ENCODE measurements around the gene ATP8B4. TPM values are rescaled to one million over a fixed set of nuclear protein-coding genes. Genes with fewer than 3 reads are reported as not detected.
"Not testable (repeated sequence)": the region's sequence is repeated elsewhere in the genome, so short reads cannot be mapped to it uniquely, and the experiment has no call there.

The ATP8B4 gene
- polyA plus RNA-seq, 1 donor = 4.4 TPM

- 80% methylated on average over 1 of the region's 4 CpGs for WGBS (ENCODE audit: insufficient coverage, low lambda C conversion rate)
- H3K4me1 ChIP-seq (ENCODE audit: control insufficient read depth, insufficient read depth, low read length) = no peaks in the 10 kb centered on the region
- H3K4me3 ChIP-seq (ENCODE audit: low read length) = no peak overlapping the region
- H3K27me3 ChIP-seq (ENCODE audit: control insufficient read depth, insufficient read depth, low read length) = no peaks in the 10 kb centered on the region
- H3K9me3 ChIP-seq (ENCODE audit: control insufficient read depth, low read depth, low read length) = no peaks in the 10 kb centered on the region
- H3K36me3 ChIP-seq (ENCODE audit: control insufficient read depth, insufficient read depth, low read length) = no peaks in the 10 kb centered on the region
- DNase-seq = no peak
- H3K27ac ChIP-seq (ENCODE audit: low read length) = no peak overlapping the region
Observed at GRCh38 chr15:50108461-50108860, 10.6 kb downstream of the ATP8B4 start.

DNA sequence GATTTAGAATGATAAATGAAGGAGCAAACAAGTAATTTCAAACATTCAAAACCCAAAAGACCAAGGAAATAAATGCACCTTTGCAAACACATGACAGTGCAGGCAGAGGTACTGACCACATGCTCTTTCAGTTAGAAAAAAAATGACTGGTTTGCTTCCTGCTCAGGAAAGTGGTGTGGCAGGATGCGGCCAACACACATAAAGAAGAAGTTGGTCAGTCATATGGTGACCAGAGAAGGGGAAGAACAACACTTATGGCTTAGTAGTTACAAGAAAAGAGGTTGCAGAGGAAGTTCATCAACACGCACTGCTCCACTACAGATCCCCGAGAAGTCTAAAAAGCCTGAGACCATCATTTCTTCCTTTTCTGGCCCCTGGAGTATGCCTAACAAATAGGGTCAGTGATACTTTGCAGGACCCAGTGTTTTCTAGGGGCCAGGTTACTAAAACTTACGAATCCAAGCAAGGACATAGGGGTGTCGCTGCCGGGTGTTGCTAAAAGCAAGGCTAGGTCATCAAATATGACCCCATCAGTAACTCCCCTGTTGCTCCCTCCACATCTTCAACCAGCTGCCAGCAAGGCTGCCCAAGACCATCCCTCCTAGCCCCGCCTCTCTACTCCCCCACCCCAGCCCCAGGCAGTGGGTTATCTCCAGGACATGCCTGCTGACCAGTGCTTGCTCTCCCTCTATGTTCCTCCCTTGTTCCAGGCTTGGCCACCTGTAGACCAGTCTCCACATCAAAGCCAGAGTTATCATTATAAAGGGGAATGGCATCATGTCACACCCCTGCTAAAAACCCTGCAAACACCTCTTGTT is 11.2 kb downstream of the ATP8B4 start:
- Histone ChIP-seq H3K4me3 (ENCODE audit: low read length) (no peak overlapping the region), H3K4me1 (ENCODE audit: control insufficient read depth, insufficient read depth, low read length) (no peaks in the 10 kb centered on the region), H3K9me3 (ENCODE audit: control insufficient read depth, low read depth, low read length) (no peaks in the 10 kb centered on the region), H3K27ac (ENCODE audit: low read length) (no peak overlapping the region), H3K36me3 (ENCODE audit: control insufficient read depth, insufficient read depth, low read length) (no peaks in the 10 kb centered on the region), H3K27me3 (ENCODE audit: control insufficient read depth, insufficient read depth, low read length) (no peaks in the 10 kb centered on the region)
- peak in 1 of 2 donors; percentile 14 for DNase-seq
- WGBS (ENCODE audit: insufficient coverage, low lambda C conversion rate) = 75% methylated on average over 1 of the region's 7 CpGs

GRCh38 chr15:50107157-50107556 is 11.9 kb downstream of the ATP8B4 start:
- no peak overlapping the region for H3K27ac ChIP-seq (ENCODE audit: low read length)
- no peaks in the 10 kb centered on the region for H3K27me3 ChIP-seq (ENCODE audit: control insufficient read depth, insufficient read depth, low read length)
- H3K4me1 ChIP-seq (ENCODE audit: control insufficient read depth, insufficient read depth, low read length) = no peaks in the 10 kb centered on the region
- 94% methylated on average over 2 of the region's 4 CpGs for WGBS (ENCODE audit: insufficient coverage, low lambda C conversion rate)
- H3K9me3 ChIP-seq (ENCODE audit: control insufficient read depth, low read depth, low read length) = no peaks in the 10 kb centered on the region
- DNase-seq = no peak
- no peak overlapping the region for H3K4me3 ChIP-seq (ENCODE audit: low read length)
- no peaks in the 10 kb centered on the region for H3K36me3 ChIP-seq (ENCODE audit: control insufficient read depth, insufficient read depth, low read length)

- 100% methylated on average over 3 of the region's 5 CpGs for WGBS (ENCODE audit: insufficient coverage, low lambda C conversion rate)
- Histone ChIP-seq H3K27me3 (ENCODE audit: control insufficient read depth, insufficient read depth, low read length) (no peaks in the 10 kb centered on the region), H3K9me3 (ENCODE audit: control insufficient read depth, low read depth, low read length) (no peaks in the 10 kb centered on the region), H3K36me3 (ENCODE audit: control insufficient read depth, insufficient read depth, low read length) (no peaks in the 10 kb centered on the region), H3K4me3 (ENCODE audit: low read length) (no peak overlapping the region), H3K27ac (ENCODE audit: low read length) (no peak overlapping the region), H3K4me1 (ENCODE audit: control insufficient read depth, insufficient read depth, low read length) (no peaks in the 10 kb centered on the region)
- no peak for DNase-seq
Observed at GRCh38 chr15:50106457-50106856, 12.6 kb downstream of the ATP8B4 start.

DNA sequence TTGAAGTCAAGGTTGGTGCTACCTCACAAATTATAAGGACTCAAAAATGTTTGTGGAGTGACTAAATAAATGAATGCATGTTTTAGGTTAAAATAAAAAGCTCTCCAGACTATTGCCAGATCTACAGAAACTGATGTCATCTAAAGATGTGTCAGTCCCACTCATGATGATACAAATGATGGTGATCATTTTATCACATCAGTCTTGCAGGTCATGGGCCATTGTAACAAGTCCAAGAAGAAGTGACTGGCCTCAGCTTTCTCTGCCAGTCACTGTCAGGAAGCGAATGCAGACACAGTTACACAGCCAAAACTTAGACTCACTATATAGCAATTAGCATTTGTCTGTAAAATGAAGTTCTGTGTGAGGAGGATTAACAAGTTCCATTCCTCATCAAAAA is 18.5 kb downstream of the ATP8B4 start:
- Histone ChIP-seq H3K27ac (ENCODE audit: low read length) (no peak overlapping the region), H3K27me3 (ENCODE audit: control insufficient read depth, insufficient read depth, low read length) (no peaks in the 10 kb centered on the region), H3K4me3 (ENCODE audit: low read length) (no peak overlapping the region), H3K9me3 (ENCODE audit: control insufficient read depth, low read depth, low read length) (no peaks in the 10 kb centered on the region), H3K4me1 (ENCODE audit: control insufficient read depth, insufficient read depth, low read length) (no peaks in the 10 kb centered on the region), H3K36me3 (ENCODE audit: control insufficient read depth, insufficient read depth, low read length) (no peaks in the 10 kb centered on the region)
- no peak for DNase-seq
- WGBS (ENCODE audit: insufficient coverage, low lambda C conversion rate) = no CpG with 5 or more reads among the region's 1 CpG

DNA sequence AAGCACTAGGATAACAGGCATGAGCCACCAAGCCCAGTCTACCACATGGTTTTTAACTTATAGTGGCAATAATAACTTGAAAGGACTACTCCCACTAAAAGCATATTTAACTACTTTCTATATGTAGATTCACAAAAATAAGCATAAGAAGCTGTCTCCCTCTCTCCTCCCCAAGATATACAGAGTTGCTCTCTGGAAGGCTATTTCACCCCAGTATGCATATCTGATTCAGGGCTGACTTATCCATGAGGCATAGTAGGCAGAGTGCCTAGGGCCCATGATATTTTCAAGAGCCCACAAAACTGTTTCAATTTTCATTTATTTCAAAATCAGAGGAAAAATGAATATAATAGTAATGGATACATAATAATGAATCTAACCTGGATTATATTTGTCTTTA is 20.5 kb downstream of the ATP8B4 start:
- Histone ChIP-seq H3K27me3 (ENCODE audit: control insufficient read depth, insufficient read depth, low read length) (no peaks in the 10 kb centered on the region), H3K27ac (ENCODE audit: low read length) (no peak overlapping the region), H3K36me3 (ENCODE audit: control insufficient read depth, insufficient read depth, low read length) (no peaks in the 10 kb centered on the region), H3K4me3 (ENCODE audit: low read length) (no peak overlapping the region), H3K4me1 (ENCODE audit: control insufficient read depth, insufficient read depth, low read length) (no peaks in the 10 kb centered on the region), H3K9me3 (ENCODE audit: control insufficient read depth, low read depth, low read length) (no peaks in the 10 kb centered on the region)
- DNase-seq = no peak

DNA sequence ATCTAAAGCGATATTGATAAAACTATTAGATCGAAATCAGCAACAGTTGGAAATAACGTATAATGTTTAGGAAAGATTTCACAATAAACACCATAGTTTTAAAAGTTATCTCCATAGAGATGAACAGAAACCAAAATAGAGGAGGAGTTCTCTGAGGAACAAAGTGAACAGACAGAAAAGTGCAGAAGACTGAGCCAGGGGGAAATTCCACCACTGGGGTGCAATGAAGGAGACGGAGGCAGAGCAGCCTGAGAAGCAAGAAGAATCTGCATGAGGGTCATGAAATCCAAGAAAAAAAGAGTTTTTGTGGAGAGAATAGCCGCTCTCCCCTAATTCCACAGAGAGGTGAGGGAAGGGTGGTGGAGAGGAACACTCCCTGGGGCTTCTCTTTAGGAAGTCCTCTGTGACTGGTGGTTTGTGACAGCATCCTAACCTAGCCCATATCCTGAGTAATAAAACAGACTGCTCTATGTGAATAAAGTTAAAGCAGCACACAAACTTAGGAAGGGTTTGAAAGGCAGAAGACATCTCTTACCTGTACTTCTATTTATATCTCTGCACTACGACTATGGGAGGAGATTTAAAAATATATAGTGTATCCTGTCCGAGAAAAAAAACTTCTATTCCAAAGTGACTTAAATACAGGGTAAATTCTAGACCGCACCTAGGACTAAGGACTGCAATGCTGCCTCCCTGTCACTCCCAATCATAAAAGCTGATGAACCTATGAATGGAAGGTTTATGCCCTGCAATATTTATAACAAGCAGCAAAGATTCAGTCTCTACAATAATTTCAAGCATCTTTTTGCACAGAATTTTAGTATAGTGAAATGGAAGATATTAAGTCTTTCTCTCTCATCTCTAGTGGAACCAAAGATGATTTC is 22.9 kb downstream of the ATP8B4 start:
- 96% methylated on average over 4 of the region's 8 CpGs for WGBS (ENCODE audit: insufficient coverage, low lambda C conversion rate)
- Histone ChIP-seq H3K9me3 (ENCODE audit: control insufficient read depth, low read depth, low read length) (no peaks in the 10 kb centered on the region), H3K4me1 (ENCODE audit: control insufficient read depth, insufficient read depth, low read length) (no peaks in the 10 kb centered on the region), H3K4me3 (ENCODE audit: low read length) (no peak overlapping the region), H3K27ac (ENCODE audit: low read length) (no peak overlapping the region), H3K36me3 (ENCODE audit: control insufficient read depth, insufficient read depth, low read length) (no peaks in the 10 kb centered on the region), H3K27me3 (ENCODE audit: control insufficient read depth, insufficient read depth, low read length) (no peaks in the 10 kb centered on the region)
- no peak for DNase-seq

DNA sequence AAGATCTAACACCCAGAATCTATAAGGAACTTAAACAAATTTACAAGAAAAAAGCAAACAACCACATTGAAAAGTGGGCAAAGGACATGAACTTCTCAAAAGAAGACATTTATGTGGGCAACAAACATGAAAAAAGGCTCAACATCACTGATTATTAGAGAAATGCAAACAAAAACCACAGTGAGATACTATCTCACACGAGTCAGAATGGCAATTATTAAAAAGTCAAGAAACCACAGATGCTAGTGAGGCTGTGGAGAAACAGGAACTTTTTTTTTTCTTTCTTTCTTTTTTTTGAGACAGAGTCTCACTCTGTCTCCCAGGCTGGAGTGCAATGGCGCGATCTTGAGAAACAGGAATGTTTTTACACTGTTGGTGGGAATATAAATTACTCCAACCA is 29.6 kb downstream of the ATP8B4 start:
- not testable (repeated sequence) for H3K4me1 ChIP-seq (ENCODE audit: control insufficient read depth, insufficient read depth, low read length); H3K36me3 ChIP-seq (ENCODE audit: control insufficient read depth, insufficient read depth, low read length); H3K27ac ChIP-seq (ENCODE audit: low read length); H3K9me3 ChIP-seq (ENCODE audit: control insufficient read depth, low read depth, low read length); H3K4me3 ChIP-seq (ENCODE audit: low read length); H3K27me3 ChIP-seq (ENCODE audit: control insufficient read depth, insufficient read depth, low read length); DNase-seq
- WGBS (ENCODE audit: insufficient coverage, low lambda C conversion rate) = no CpG with 5 or more reads among the region's 3 CpGs

- no peaks in the 10 kb centered on the region for H3K27me3 ChIP-seq (ENCODE audit: control insufficient read depth, insufficient read depth, low read length)
- no peak overlapping the region for H3K27ac ChIP-seq (ENCODE audit: low read length)
- no peaks in the 10 kb centered on the region for H3K4me1 ChIP-seq (ENCODE audit: control insufficient read depth, insufficient read depth, low read length)
- H3K9me3 ChIP-seq (ENCODE audit: control insufficient read depth, low read depth, low read length) = no peaks in the 10 kb centered on the region
- no peak overlapping the region for H3K4me3 ChIP-seq (ENCODE audit: low read length)
- H3K36me3 ChIP-seq (ENCODE audit: control insufficient read depth, insufficient read depth, low read length) = no peaks in the 10 kb centered on the region
- 100% methylated on average over 1 of the region's 2 CpGs for WGBS (ENCODE audit: insufficient coverage, low lambda C conversion rate)
- no peak for DNase-seq
Observed at GRCh38 chr15:50084932-50085331, 34.1 kb downstream of the ATP8B4 start.

GRCh38 chr15:50083424-50084025 is 35.5 kb downstream of the ATP8B4 start:
- H3K4me1 ChIP-seq (ENCODE audit: control insufficient read depth, insufficient read depth, low read length) = no peaks in the 10 kb centered on the region
- no peak overlapping the region for H3K4me3 ChIP-seq (ENCODE audit: low read length)
- H3K27ac ChIP-seq (ENCODE audit: low read length) = no peak overlapping the region
- no peaks in the 10 kb centered on the region for H3K9me3 ChIP-seq (ENCODE audit: control insufficient read depth, low read depth, low read length)
- DNase-seq = no peak
- H3K36me3 ChIP-seq (ENCODE audit: control insufficient read depth, insufficient read depth, low read length) = no peaks in the 10 kb centered on the region
- WGBS (ENCODE audit: insufficient coverage, low lambda C conversion rate) = 40% methylated on average over 1 of the region's 4 CpGs
- H3K27me3 ChIP-seq (ENCODE audit: control insufficient read depth, insufficient read depth, low read length) = no peaks in the 10 kb centered on the region

All from large intestine (tissue), 3 donors.